HepG2 (cell line): Measurements from ENCODE around the gene SDK2.

Experiments
- ATM ChIP-seq: fragments of 450-650 bp; IDR thresholded peaks from 2 replicates; pipeline ENCODE4 v1.7.1; 2017; ENCODE audit warnings: mild to moderate bottlenecking, borderline replicate concordance
- CTCF ChIP-seq: sonication (generic); formaldehyde crosslinking; IDR thresholded peaks from 2 replicates; pipeline ENCODE4 v1.5.0; 2020; ENCODE audit warnings: mild to moderate bottlenecking, missing genetic modification reagents, moderate library complexity
- HOMEZ ChIP-seq: IDR thresholded peaks from 2 replicates; pipeline ENCODE4 v1.6.1; 2016; ENCODE audit warnings: low read depth
- KAT8 ChIP-seq: IDR thresholded peaks from 2 replicates; pipeline ENCODE4 v1.6.1; 2016; ENCODE audit warnings: missing genetic modification reagents, missing compliant biosample characterization
- LRRFIP1 ChIP-seq: sonication (generic); formaldehyde crosslinking; conservative IDR thresholded peaks from 2 replicates; pipeline ENCODE4 v1.4.0; 2020; ENCODE audit warnings: missing genetic modification reagents
- NFE2L2 ChIP-seq: fragments of 150-350 bp; IDR thresholded peaks from 2 replicates; pipeline ENCODE4 v1.6.1; 2014; ENCODE audit warnings: low read length
- NFIC ChIP-seq: IDR thresholded peaks from 2 replicates; pipeline ENCODE4 v1.6.1; 2012; ENCODE audit warnings: mild to moderate bottlenecking, low read length, inconsistent platforms
- ZNF530 ChIP-seq: sonication (generic); formaldehyde crosslinking; IDR thresholded peaks from 2 replicates; pipeline ENCODE4 v1.5.0; 2020; ENCODE audit warnings: low read depth, mild to moderate bottlenecking, missing genetic modification reagents

- TF ChIP-seq CTCF (CRISPR knock-in tag) (no peak), ZNF530 (no peak), ATM (no peak), KAT8 (CRISPR knock-in tag) (no peak), LRRFIP1 (CRISPR knock-in tag) (no peak), NFIC (no peak), NFE2L2 (no peak), HOMEZ (no peak)
Measured at GRCh38 chr17:73302189-73302588, 342.1 kb downstream of the SDK2 start.
